ENCODE results near the gene FRY.

GRCh38 chr13:32040689-32041088, 9.1 kb downstream of the FRY start:
- no peak for TF ChIP-seq MYC (IDR thresholded peaks at IDR 0.05; ENCODE audit: insufficient read depth, insufficient read length, insufficient replicate concordance, low read length, severe bottlenecking)
- TF ChIP-seq HDAC6 (IDR thresholded peaks at IDR 0.05; ENCODE audit: unreplicated experiment): no peak
